Motor neuron (in vitro differentiated cells): ENCODE measurements around the gene UGT2A2. TPM values are rescaled to one million over a fixed set of nuclear protein-coding genes. Genes with fewer than 3 reads are reported as not detected.
"Not testable (repeated sequence)": the region's sequence is repeated elsewhere in the genome, so short reads cannot be mapped to it uniquely, and the experiment has no call there.

Source experiments
- ATAC-seq, 8 experiments: fragments of 200-7000 bp; cut with Tn5 transposase; replicated peaks in 6 of 8; 2 replicates each; pipeline ENCODE4 v1.8.0; 2021; ENCODE audit warnings: mild to moderate bottlenecking in 8 of 8, moderate library complexity in 8 of 8
- H3K27ac ChIP-seq, 2 donors: fragments of 250-450 bp; sonication (Bioruptor Pico); 2 replicates each; pipeline ENCODE4 v1.9.0; 2021; ENCODE audit warnings: antibody characterized with exemption in 2 of 2, mild to moderate bottlenecking in 2 of 2, moderate library complexity in 1 of 2
- H3K4me1 ChIP-seq, 2 donors: fragments of 250-450 bp; sonication (Bioruptor Pico); replicated peaks in 1 of 2; 2 replicates each; pipeline ENCODE4 v1.6.1; 2021; ENCODE audit warnings: antibody characterized with exemption in 2 of 2, mild to moderate bottlenecking in 2 of 2, moderate library complexity in 1 of 2
- H3K4me3 ChIP-seq, 5 donors: fragments of 250-450 bp; sonication (Bioruptor Pico); 2 replicates each; pipeline ENCODE4 v1.9.0; 2021; ENCODE audit warnings: antibody characterized with exemption in 5 of 5, mild to moderate bottlenecking in 5 of 5, moderate library complexity in 4 of 5
- WGBS, 10 experiments: fragments of 450-650 bp; shearing (Covaris generic); methylation state at CpG; one replicate each; pipeline ENCODE4 v1.0.0; 2022; 5-methylcytosine and 5-hydroxymethylcytosine counted together
- in situ Hi-C, 9 experiments: fragments of 400-800 bp; cut with MboI; loops; one replicate each; pipeline ENCODE4 v1.15.0; 2021; ENCODE audit warnings: low sequenced_read_pairs in 9 of 9, low pct_unique_long_range_greater_than_20kb in 2 of 9; ENCODE audit not compliant: unreplicated experiment in 9 of 9
- total RNA-seq, 8 experiments: library from RNA; unstranded; fragments of 300-600 nt; gene quantifications; 2 replicates each; pipeline versions ENCODE4 v1.2.3 to v1.2.4, GENCODE V29; 2022

Gene UGT2A2
- total RNA-seq, result under 1 TPM in 2 of 8 experiments, not detected in 6; 0.25 to 0.27 TPM

DNA sequence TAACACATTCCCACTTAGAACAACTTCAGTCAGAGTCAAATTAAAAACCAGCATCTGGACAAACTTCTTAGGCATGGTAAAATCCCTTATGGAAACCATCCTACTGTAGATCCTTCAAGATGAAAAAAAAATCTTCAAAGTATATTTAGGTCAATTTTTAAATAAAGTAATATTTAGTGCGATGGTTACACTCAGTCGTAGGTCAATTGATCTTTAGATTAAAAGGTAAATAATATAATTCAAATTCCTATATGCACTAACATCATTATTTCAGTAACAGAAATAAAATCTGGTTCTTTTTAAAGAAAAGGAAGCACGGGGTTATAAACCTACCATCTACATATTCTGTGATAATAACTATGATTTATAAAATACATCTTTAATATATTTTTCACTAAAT, at the start of gene UGT2A2:
UGT2A2 (minus strand) TSS at position 101 of the 400 bp plus-strand sequence; CDS start at position 99, 2 bp downstream.
- Histone ChIP-seq H3K27ac (no peak within 1 kb of the TSS), H3K4me1 (no peaks in the 10 kb centered on the region), H3K4me3 (no peak within 1 kb of the TSS)
- in situ Hi-C loops, result no loop called here
- WGBS, 10 experiments, result 8 to 100% (median 90%) methylated on average over 1 to 3 of the region's 3 CpGs
- ATAC-seq, result no peak

DNA sequence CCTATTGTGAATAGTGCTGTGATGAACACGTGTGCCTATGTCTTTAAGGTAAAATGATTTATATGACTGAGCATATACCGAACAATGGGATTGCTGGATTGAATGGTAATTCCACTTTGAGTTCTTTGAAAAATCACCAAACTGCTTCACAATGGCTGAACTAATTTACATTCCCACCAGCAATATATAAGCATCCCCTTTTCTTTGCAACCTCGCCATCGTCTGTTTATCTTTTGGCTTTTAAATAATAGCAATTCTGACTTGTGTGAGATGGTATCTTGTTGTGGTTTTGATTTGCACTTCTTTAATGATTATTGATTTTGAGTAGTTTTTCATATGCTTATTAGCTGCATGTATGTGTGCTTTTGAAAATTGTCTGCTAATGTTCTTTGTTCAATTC, 45.4 kb upstream of the UGT2A2 start:
- in situ Hi-C loops, result loop anchor here in 6 of 9 experiments (25.0 kb wide), 6 partner anchors 127 to 877 kb away; partner anchors contain the start of genes AMTN (in 2 of the 6) and ODAM (in 1 of the 6)
- WGBS, 10 experiments, result 0 to 80% (median 30%) methylated on average over 1 to 4 of the region's 4 CpGs
- peak in 2 of 8 experiments; percentile 27 to 77 for ATAC-seq
- Histone ChIP-seq H3K4me3 (no peak overlapping the region), H3K4me1 (peaks cover 0 to 4% of the 10 kb centered on the region in 2 donors), H3K27ac (no peak overlapping the region)

DNA sequence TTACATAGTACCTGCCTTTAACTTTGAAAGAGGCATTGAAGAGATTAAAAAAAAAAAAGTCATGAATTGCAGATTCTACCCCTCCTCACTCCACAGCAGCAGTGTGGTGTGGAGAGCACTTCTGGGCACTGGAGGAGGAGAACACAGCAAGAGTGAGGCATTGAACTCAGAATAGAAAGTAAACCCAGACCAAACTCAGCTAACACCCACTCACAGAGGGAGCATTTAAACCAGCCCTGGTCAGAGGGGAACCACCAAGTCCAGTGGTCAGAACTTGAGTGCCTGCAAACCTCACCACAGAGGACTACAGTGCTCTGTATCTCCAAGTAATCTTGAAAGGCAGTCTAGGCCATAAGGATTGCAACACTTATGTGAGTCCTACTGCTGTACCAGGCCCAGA, 29.2 kb upstream of the UGT2A2 start:
- ATAC-seq, result no peak
- H3K4me1 ChIP-seq, result no peaks in the 10 kb centered on the region
- in situ Hi-C loops, result no loop called here

DNA sequence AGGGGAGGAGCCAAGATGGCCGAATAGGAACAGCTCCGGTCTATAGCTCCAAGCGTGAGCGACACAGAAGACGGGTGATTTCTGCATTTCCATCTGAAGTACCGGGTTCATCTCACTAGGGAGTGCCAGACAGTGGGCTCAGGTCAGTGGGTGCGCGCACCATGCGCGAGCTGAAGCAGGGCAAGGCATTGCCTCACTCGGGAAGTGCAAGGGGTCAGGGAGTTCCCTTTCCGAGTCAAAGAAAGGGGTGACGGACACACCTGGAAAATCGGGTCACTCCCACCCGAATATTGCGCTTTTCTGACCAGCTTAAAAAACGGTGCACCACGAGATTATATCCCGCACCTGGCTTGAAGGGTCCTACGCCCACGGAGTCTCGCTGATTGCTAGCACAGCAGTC, 24.6 kb upstream of the UGT2A2 start:
- in situ Hi-C loops, H3K4me1 ChIP-seq, H3K27ac ChIP-seq, ATAC-seq: not testable (repeated sequence)
- peak overlapping the region in 4 of 5 donors; percentile 12 to 29 (median 24) for H3K4me3 ChIP-seq
- WGBS, 10 experiments, result 40 to 80% (median 53%) methylated on average over 1 to 3 of the region's 22 CpGs; no CpG with 5 or more reads in 6 of the 10 experiments

More for the DNA sequence above, 29.2 kb upstream of the UGT2A2 start:
- Histone ChIP-seq H3K4me3 (no peak overlapping the region), H3K27ac (no peak overlapping the region)

DNA sequence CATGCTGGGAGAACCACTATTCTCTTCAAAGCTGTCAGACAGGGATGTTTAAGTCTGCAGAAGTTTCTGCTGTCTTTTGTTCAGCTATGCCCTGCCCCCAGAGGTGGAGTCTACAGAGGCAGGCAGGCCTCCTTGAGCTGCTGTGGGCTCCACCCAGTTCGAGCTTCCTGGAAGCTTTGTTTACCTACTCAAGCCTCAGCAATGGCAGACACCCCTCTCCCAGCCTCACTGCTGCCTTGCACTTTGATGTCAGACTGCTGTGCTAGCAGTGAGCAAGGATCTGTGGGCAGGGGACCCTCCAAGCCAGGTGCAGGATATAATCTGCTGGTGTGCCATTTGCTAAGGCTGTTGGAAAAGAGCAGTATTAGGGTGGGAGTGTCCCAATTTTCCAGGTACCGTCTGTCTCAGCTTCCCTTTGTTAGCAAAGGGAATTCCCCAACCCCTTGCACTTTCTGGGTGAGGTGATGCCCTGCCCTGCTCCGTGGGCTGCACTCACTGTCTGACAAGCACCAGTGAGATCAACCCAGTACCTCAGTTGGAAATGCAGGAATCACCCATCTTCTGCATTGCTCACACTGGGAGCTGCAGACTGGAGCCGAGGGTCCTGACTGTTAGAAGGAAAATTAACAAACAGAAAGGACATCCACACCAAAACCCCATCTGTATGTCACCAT, 21.8 kb upstream of the UGT2A2 start:
- ATAC-seq, H3K4me3 ChIP-seq, in situ Hi-C loops, H3K4me1 ChIP-seq, H3K27ac ChIP-seq: not testable (repeated sequence)
- WGBS, 10 experiments, result 0 to 93% (median 83%) methylated on average over 1 to 2 of the region's 4 CpGs; no CpG with 5 or more reads in 5 of the 10 experiments

DNA sequence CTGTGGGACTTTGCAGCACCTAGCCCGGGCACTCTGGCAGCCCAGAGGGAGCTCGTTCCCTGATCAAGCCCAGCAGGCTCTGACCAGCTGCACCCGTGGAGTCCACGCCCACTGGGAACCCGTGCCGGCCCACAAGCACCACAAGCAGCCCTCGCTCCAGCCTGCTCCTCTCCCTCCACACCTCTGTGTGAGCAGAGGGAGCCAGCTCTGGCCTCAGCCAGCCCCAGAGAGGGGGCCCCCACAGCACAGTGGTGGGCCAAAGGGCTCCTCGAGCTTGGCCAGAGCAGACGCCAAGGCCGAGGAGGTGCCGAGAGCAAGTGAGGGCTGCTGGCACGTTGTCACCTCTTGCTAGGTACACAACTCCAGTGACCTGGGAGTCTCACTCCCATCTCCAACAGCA, 18.7 kb upstream of the UGT2A2 start:
- in situ Hi-C loops, result no loop called here
- 32 to 90% (median 70%) methylated on average over 1 to 2 of the region's 12 CpGs; no CpG with 5 or more reads in 6 of the 10 experiments for WGBS, 10 experiments
- no peak for ATAC-seq
- H3K27ac ChIP-seq, result no peak overlapping the region
- H3K4me1 ChIP-seq, result no peaks in the 10 kb centered on the region
- H3K4me3 ChIP-seq, result no peak overlapping the region

DNA sequence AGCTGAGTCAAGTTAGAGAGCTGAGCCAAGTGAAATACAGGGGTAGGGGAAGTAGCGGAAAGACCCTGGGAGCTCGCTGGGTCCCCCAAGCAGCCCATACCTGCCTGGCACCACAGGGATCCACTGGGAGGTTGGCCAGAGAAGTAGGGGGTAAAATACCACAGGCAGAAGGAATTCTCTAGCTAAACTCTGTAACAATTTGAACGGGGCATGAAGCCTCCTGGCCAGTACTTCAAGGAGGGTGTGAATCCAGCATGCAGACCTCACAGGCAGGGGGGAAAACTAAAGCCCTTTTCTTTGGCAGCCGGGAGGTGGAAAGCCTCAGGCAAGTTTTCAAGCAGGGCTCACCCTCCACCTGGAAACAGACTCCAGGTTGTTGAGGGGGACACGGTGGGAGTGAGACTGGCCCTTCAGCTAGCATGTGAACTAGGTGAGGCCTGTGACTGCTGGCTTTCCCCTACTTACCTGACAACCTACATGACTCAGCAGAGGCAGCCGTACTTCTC, 17.3 kb upstream of the UGT2A2 start:
- in situ Hi-C loops, result no loop called here
- H3K4me3 ChIP-seq, result no peak overlapping the region
- ATAC-seq, result no peak
- H3K27ac ChIP-seq, result no peak overlapping the region
- no peaks in the 10 kb centered on the region for H3K4me1 ChIP-seq
- WGBS, 10 experiments, result 0 to 100% (median 73%) methylated on average over 1 to 3 of the region's 6 CpGs; no CpG with 5 or more reads in 3 of the 10 experiments

DNA sequence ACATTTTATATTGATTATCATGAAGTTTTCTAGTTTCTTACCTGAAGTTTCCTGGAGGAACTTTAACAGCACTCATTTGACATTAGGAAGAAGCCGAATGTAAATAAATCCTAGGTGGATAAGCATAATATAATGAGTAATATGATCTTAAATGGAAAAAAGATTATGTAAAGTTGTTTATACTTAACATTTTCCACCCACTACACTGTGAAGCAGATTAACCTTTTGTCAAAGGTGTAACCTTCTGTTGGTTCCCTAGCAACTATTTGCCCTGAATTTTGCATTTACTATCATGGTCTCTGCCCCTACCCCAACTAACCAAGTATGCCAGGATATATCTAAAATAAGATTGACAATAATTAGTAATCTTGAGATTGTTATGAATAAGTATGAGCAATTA, 13.7 kb upstream of the UGT2A2 start, which contains the start of gene UGT2A1:
UGT2A1 (minus strand) TSS at position 101 of the 400 bp plus-strand sequence. CDS start 5,603 bp downstream, outside the sequence.
- in situ Hi-C loops, result no loop called here
- Histone ChIP-seq H3K4me3 (no peak within 1 kb of the TSS), H3K4me1 (peaks cover 0 to 2% of the 10 kb centered on the region in 2 donors), H3K27ac (no peak within 1 kb of the TSS)
- no peak for ATAC-seq
- 0 to 100% (median 78%) methylated on average over 1 of the region's 1 CpG for WGBS, 10 experiments

DNA sequence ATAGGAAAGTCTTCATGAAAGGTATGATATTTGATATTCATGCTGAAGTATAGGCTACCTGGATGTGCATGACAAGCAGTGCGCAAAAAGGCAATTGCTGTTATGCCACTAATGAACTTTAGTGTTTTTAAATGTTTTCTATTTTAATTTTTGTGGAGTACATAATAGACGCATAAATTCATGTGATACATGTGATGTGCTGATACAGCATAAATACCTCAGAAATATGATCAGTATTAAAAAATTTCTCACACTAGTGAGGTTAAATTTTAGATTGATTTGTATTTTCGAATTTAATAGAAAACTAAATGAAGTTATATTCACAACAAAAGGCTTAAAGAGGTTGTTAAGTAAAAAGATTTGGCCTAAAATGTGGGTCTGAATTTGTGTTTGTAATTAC, 11.4 kb upstream of the UGT2A2 start:
- WGBS, 10 experiments, result 9 to 89% (median 52%) methylated on average over 1 to 3 of the region's 3 CpGs
- no peak for ATAC-seq
- in situ Hi-C loops, result no loop called here

DNA sequence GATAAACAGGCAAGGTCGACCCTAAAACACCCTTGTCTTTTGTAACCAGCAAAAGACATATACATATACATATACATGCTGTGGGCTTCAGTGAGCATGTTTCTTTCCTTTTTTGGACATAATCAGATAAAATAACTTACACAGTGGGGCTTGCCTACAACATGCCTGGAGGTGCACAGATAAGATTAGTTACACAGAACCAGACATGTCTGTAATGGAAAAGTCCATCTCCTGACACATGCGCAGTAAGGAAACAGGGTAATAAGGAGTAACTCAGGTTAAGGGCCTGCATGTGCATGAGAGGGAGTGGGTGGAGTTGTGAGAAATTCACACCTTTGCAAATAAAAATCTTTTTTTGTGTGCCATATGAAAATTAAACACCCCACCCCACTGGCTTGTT, 10.2 kb upstream of the UGT2A2 start:
- no peak overlapping the region for H3K27ac ChIP-seq

More for the DNA sequence above, 11.4 kb upstream of the UGT2A2 start:
- H3K4me1 ChIP-seq, result peaks cover 0 to 2% of the 10 kb centered on the region in 2 donors
- H3K27ac ChIP-seq, result no peak overlapping the region
- H3K4me3 ChIP-seq, result no peak overlapping the region

DNA sequence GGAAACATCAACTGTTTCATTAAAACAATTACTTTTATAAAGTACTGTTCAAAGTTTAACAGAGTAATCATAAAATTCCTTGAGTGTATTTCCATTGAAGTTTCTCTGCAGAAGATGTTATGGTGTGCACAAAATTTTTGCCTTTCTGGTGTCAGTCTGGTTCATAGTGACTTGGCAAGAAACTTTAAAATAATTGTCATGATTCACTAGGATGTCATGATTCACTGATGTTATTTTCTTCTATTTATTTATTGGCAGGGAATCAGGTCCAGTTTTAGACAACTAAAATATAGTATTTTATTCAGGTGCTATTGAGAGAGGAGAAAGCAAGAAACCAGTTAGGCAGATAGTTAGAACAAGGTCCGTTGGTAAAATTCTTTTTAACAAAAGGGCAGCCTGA, 9.8 kb upstream of the UGT2A2 start:
- WGBS, 10 experiments, result 0 to 50% (median 17%) methylated on average over 1 of the region's 1 CpG; no CpG with 5 or more reads in 3 of the 10 experiments
- Histone ChIP-seq H3K4me1 (peaks cover 0 to 2% of the 10 kb centered on the region in 2 donors), H3K27ac (no peak overlapping the region), H3K4me3 (no peak overlapping the region)
- in situ Hi-C loops, result no loop called here
- peak in 2 of 8 experiments; percentile 21 to 29 for ATAC-seq

More for the DNA sequence above, 10.2 kb upstream of the UGT2A2 start:
- in situ Hi-C loops, result no loop called here
- no peak overlapping the region for H3K4me3 ChIP-seq
- WGBS, 10 experiments, result 0 to 100% (median 45%) methylated on average over 1 to 2 of the region's 2 CpGs; no CpG with 5 or more reads in 2 of the 10 experiments
- ATAC-seq, result peak in 3 of 8 experiments; percentile 44 to 84 (median 56)
- H3K4me1 ChIP-seq, result peaks cover 0 to 2% of the 10 kb centered on the region in 2 donors

DNA sequence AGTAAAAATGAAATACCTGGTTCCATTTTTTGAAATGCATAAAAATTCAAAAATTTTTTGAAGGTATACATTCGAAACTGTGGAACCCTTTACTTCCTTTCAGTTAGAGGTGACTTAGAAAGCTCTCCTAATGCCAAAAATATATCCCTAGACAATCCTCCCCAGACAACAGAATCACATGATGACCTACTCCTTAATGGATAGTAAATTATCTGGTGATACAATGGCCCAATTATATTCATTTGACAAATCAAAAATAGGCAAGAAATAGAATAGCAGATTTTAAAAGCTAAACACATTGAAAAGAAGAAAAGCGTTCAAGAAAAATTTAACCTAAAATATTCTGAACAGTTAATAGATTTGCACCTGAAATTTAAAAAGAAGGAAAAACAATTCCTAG, 3.5 kb upstream of the UGT2A2 start:
- 6 to 100% (median 80%) methylated on average over 1 to 2 of the region's 2 CpGs for WGBS, 10 experiments
- Histone ChIP-seq H3K27ac (no peak overlapping the region), H3K4me3 (no peak overlapping the region), H3K4me1 (no peaks in the 10 kb centered on the region)
- no peak for ATAC-seq
- in situ Hi-C loops, result no loop called here

DNA sequence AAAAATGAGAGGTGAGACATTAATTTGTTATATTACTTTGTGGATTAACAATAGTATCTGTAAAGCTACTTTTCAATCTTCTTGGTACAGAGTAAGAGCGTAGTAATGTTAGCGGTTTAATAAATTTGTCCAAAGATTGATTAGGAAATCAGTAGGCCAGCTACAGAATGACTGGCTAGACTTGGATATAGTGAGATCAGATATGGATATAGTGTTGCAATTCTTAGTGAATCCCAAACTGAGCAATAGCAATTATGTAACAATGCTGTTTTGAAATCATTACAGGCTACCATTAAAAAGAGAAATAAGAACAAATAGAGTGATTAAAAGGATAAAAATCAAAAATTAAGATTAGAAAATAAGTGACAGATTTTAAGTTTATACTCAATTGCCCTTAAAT, 847 bp upstream of the UGT2A2 start:
- H3K27ac ChIP-seq, result no peak overlapping the region
- in situ Hi-C loops, result no loop called here
- no peak for ATAC-seq
- H3K4me1 ChIP-seq, result no peaks in the 10 kb centered on the region
- H3K4me3 ChIP-seq, result no peak overlapping the region
- 33 to 100% (median 92%) methylated on average over 1 to 2 of the region's 2 CpGs; no CpG with 5 or more reads in 1 of the 10 experiments for WGBS, 10 experiments
